GM18951 (cell line): Measurements from ENCODE around the gene HOMEZ.

Source experiments
- POLR2A ChIP-seq: IDR thresholded peaks from 4 replicates; pipeline ENCODE4 v1.6.1; 2011; ENCODE audit warnings: mild to moderate bottlenecking; ENCODE audit not compliant: insufficient read length, insufficient read depth; ENCODE audit errors: extremely low read depth
- in situ Hi-C: fragments of 300-500 bp; cut with MboI; formaldehyde crosslinking; loops from one replicate; pipeline ENCODE4 v1.12.0; 2022; ENCODE audit warnings: low sequenced_read_pairs, mixed read lengths, inconsistent platforms; ENCODE audit not compliant: unreplicated experiment

The HOMEZ gene

DNA sequence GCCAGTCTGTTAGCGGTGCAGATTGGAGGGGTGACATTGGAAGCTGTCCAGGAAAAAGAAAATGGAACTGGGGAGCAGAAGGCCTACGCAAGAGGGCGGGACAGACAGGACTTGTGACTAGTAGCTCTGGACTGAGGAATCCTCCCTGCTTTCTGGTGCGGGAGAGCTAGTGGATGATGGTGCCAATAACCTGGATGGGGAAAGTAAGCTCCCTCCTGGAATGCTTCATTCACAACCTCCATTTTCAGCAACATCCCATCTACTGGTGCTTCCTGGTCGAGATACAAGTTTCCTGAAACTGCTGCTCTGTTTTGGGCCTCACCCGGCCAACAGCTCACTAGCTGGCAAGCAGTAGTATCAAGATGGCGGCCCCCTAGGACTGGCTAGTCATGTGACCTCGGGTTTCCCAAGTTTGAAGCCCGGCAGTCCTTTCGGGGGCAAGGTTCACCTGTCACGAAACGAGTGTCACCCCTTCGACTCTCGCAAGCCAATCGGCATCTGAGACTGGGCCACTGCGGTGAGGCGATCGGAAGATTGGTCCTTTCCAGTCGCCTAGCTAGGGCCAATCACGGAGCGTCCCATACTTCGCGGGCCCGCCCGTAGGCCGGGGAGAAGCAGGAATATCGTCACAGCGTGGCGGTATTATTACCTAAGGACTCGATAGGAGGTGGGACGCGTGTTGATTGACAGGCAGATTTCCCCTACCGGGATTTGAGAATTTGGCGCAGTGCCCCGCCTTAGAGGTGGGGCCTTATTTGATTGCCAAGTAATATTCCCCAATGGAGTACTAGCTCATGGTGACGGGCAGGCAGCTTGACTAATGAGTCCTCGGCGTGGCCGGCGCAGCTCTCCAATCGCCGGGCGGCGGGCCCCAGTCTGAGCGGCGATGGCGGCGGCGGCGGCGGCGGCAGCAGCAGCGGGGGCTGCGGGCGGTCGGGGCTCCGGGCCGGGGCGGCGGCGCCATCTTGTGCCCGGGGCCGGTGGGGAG is 34.9 kb upstream of the HOMEZ start, which contains the start of gene PABPN1:
Gene PABPN1 (plus strand): TSS at position 874 of the 988 bp plus-strand sequence. CDS start 13 bp downstream, at position 887.
- peak; percentile 61 for TF ChIP-seq POLR2A
- in situ Hi-C loops: no loop called here

- in situ Hi-C loops: no loop called here
- TF ChIP-seq POLR2A: no peak
Observed at GRCh38 chr14:23319746-23320583, 34.0 kb upstream of the HOMEZ start.

- in situ Hi-C loops: no loop called here
- TF ChIP-seq POLR2A: no peak
Observed at GRCh38 chr14:23316300-23316699, 30.4 kb upstream of the HOMEZ start.

DNA sequence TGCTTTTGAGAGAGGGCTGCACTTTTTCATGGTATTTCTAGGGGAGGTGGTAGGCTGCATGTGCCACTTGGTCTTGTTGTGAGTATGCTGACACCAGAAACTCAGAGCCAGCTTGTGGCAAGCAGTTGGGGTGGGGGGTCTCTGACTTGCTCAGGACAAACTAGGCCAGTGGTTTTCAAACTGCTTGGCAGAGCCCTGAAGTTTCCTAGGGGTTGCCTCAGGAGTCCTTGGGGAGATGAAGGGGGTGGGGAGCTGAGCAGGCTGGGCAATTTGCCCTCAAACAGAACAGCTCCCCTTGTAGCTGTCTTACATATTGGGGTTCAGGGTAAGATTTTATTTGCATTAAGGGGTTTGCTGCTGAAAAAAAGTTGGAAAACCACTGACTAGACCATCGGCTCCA is 24.6 kb upstream of the HOMEZ start:
- TF ChIP-seq POLR2A: no peak
- in situ Hi-C loops: no loop called here

- TF ChIP-seq POLR2A: no peak
- in situ Hi-C loops: no loop called here
Observed at GRCh38 chr14:23308721-23309445, 23.0 kb upstream of the HOMEZ start.

GRCh38 chr14:23307687-23308644 is 22.0 kb upstream of the HOMEZ start:
- TF ChIP-seq POLR2A: no peak
- in situ Hi-C loops: no loop called here

DNA sequence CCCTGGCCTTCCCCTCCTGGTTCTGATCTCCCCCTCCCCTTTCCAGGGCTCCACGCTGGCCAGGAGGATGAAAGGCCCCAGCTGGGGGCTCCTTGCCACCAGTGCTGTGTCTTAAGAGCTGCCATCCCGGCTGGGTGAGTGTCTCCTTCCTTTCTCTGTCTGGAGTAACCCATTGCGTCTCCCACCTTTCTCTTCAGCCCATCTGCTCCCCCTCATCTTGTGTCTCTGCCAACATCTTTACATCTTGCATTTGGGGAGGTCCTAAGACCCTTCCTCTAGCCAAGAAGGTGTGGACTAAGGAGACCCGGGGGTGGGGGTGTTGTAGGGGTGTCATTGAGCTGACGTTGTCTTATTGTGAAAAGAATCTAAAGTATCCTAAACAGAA is 21.2 kb upstream of the HOMEZ start:
- in situ Hi-C loops: no loop called here
- no peak for TF ChIP-seq POLR2A

- TF ChIP-seq POLR2A: peak; percentile 79
Observed at GRCh38 chr14:23306412-23307145, 20.6 kb upstream of the HOMEZ start, which contains the start of gene BCL2L2. Gene BCL2L2, plus strand, starts transcription at chr14:23306833. Its CDS starts 935 bp downstream, at chr14:23307768.

DNA sequence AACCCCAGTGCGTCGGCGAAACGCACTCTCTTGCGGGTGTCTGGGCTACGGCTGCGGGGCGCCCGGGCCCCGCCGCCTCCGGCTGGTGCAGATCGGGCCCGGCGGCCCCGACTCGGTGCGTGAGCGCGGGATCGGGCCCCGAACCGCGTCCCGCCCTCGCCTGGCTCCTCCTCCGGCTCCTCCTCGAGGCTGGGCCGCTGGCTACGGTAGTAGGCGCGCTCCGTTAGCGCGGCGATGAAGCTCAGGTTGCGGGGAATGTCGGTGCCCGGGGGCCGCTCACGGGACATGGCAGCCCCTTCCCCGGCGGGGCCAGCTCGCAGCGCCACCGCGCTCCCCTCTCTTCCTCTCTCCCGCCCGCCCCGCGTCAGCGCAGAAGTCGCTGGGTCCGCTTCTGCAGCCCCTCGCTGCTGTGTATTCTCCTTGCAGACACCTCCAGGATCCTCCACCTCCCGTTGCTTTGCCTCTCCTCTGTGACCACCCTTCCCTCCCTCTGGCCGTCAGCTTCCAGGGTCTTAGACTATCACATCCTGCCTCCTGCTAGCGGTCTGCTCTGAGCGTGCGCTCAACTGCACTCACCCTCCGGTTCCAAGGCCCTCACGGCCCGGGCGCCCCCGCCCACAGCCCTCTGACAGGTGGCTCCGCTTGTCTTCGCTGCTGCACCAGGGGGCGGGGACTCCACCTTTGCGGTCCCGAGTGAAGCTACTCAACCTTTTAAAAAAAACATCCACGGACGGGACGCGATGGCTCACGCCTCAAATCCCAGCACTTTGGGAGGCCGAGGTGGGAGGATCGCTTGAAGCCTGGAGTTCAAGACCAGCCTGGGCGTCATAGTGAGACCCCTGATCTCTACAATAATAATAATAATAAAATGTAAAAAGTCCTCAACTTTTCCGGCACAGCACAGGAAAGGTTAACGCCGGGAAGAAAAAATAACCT is 16.6 kb upstream of the HOMEZ start, which contains the start of gene PPP1R3E:
Gene PPP1R3E (minus strand): TSS at position 570 of the 936 bp plus-strand sequence. CDS start 283 bp downstream, at position 287.
- peak; percentile 77 for TF ChIP-seq POLR2A
- in situ Hi-C loops: no loop called here

More at GRCh38 chr14:23306412-23307145, 20.6 kb upstream of the HOMEZ start, which contains the start of gene BCL2L2:
- in situ Hi-C loops: no loop called here

GRCh38 chr14:23301969-23302289 is 16.0 kb upstream of the HOMEZ start:
- in situ Hi-C loops: no loop called here
- TF ChIP-seq POLR2A: peak; percentile 66
